NCI-H1436 (cell line): ENCODE measurements around the gene DUSP1.
"Not testable (repeated sequence)": the region's sequence is repeated elsewhere in the genome, so short reads cannot be mapped to it uniquely, and the experiment has no call there.

Source experiments
- DNase-seq: peaks from one replicate; lab custom pipeline; 2025; lab: John Stamatoyannopoulos, UW

The DUSP1 gene

GRCh38 chr5:172796306-172796705, 25.3 kb upstream of the DUSP1 start:
- no peak for DNase-seq

DNA sequence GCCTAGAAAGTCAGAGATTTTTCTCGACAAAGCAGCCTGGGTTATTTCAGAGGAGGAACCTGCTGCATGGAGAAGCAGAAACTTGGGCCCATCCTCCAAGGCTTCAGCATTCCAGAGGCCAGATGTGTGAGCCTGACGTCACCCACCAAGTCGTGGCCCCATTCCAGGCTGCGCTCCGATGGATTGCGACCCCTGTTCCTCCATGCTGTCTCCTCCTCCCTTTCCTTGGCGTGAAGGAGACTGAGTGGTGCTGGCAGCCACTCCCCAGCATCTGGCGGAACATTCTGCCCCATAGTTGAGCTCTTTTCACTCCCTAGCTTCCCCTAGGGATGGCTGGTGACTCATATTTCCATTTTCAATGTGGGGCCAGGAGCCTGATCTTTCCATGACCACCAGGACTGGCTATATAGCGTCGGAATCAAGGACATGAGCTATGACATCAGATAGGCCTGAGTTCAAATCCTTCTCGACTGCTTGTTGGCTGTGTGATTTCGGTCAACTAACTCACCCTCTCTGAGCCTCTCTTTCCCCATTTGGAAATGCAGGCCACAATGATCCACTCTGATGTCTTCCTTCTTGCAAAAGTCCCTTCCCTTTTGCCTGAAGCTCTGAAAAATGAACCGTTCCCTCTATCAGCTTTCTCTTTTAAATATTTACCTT, 24.5 kb upstream of the DUSP1 start:
- no peak for DNase-seq

- no peak for DNase-seq
Measured at GRCh38 chr5:172793577-172794488, 22.8 kb upstream of the DUSP1 start.

DNA sequence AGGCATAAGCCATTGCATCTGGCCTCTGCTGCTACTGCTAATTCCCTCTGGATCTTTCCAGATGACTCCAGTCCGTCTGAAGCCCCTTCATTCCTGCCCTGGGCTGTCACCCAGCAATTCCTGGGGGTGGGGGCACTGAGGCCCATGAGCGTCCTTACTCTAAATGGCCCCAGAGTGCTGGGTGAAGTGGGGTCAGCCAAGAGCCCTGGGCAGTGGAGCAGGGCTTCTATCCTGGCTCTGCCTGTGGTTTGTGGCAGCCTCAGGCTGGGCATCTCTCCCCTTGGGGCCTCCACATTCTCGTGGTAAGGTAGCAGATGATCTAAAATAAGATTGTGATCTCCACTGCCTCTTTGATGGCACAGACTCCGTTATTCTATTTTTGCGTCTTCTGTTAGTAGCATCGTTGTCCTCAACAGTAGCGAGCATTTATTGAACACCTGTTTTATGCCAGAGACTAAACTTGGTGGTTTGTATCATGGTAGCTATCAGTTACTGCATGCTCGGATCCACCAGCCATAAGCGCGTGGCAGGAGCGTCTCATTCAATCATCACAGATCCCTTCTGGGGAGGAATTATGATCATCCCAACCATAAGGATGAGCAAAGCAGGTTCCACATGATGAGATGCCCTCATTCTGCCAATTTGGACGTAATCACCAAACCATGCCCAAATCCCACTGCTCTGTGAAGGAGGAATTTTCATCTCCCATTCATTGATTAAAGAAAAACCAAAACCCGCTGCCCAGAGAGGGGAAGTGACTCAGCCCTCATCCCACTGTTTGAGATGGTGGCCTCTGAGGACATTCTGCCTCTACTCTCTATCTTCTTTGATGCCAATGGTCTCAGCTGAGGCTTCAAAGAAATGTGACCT, 21.9 kb upstream of the DUSP1 start:
- DNase-seq = no peak

GRCh38 chr5:172791726-172792445, 20.9 kb upstream of the DUSP1 start:
- DNase-seq = no peak

DNA sequence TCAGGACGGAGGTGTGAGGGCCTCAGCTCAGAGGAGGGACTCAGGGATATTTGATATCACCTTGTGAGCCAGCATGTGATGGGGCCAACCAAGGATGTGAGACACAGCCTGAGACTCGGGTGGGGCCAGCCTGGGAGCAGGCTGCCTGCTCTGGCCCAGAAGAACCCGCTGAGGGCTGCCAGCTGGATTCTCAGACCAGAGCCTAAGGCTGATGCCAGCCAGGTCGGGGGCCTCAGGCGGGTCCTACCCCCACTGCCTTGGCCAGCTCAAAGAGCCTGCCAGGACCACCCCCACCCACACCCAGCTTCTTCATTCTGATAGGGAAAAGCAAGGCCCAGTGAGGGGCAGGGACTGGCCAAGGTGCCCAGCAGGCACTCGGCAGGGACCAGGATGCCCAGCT, 20.3 kb upstream of the DUSP1 start:
- no peak for DNase-seq

DNA sequence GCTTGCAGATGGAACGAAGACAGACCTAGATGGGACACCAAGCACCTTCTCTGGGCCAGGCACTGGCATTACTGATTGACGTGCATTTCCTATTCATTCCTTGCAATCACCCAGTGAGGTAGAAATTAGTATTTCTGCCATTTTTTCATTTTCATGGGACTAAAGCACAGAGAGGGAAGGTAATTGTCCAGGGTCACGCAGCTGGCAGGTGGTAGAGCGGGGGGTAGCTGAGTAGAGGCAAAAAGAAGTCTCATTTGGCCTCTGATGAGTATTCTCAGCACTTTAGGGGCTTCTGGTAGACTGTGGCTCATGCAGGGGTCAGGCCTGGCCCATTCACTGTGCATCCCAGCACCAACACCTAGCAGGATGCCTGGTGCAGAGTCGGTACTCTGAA, 19.5 kb upstream of the DUSP1 start:
- no peak for DNase-seq

DNA sequence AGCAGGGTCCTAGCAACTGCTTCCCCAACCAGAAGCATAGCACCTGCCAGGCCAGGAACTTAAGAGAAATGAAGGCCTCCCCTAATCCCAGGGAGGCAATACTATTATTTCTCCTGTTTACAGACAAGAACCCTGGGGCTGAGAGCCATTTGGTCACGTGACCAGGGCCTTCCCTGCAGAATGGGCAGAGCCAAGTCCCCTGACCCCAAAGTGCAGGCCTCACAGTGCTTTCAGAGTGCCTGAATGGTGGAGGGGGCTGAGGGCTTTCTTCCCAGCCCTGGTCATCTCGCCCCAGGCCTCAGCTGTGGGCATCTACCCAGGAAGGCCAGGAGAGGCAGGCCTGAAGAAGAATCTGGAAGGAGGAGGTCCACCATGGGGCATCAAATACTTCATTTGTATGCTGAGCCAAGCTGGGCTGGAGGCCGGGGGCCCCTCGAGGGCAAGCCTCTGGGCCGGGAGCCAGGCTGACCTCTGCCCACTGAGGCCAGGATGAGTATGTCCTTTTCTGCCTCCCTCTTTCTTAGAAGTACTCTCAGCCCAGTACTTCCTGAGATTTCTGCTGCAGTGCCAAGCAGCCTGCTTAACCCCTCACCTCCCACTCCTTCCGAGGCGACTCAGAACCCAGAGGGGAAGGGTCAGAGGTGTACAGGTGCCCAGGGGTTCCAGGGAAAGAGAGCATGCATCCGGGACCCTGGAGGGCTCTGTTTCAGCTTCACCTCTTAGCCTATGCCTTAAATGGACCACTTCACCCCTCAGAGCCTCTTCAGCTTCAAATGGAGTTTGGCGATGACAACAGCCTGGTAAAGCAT, 18.9 kb upstream of the DUSP1 start:
- DNase-seq = no peak

DNA sequence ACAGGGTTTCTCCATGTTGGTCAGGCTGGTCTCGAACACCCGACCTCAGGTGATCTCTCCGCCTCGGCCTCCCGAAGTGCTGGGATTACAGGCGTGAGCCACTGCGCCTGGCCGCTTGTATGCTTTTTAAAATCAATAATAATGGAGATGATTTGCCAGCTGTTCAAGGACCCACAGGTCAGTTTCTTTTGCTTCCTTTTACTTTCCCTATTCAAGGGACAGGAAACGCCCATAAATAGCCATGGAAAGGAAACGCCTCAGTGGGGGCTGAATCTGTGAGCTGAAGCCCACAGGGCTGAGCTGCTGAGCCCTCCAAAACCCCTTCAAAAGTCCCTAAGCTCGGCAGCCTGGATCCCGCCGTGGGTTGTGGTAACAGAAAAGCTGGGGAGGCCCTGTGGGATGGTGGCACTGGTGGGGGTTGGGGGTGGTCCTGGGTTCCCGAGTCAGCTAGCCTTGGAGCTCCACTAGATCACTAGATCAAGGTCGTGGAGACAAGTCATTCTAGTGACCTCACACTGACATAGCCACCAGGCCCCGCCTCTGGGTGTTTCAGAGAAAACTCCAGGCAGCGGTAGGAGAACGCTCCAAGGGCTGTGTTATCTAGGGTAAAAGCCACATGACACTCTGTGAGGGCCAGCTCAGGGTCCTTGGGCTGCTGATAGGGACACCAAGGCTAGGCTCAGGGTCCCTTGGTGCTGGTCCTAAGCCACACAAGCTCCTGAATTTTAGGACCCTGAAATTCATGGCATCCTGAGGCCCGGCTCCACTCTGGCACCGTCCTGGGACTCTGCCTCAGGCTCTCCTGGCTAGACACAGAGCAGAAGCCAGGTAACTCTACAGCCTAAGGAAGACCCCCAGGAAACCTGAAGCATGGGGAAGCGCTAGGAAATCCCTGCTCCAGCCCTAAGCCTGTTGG, 18.0 kb upstream of the DUSP1 start:
- no peak for DNase-seq

DNA sequence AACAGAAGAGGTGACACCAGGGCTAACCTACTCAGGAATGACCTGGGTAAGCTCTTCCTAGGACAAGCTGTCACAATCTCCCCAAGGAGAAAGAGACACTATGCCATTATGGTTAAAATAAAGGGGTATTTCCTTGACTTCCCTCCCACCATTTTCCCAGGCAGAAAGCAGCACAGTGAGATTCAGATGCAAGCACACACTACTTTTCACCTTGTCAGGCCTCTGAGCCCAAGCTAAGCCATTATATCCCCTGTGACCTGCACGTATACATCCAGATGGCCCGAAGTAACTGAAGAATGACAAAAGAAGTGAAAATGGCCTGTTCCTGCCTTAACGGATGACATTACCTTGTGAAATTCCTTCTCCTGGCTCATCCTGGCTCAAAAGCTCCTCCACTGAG, 16.5 kb upstream of the DUSP1 start:
- DNase-seq = not testable (repeated sequence)

GRCh38 chr5:172786736-172787462, 15.9 kb upstream of the DUSP1 start:
- no peak for DNase-seq

- no peak for DNase-seq
Measured at GRCh38 chr5:172785429-172786088, 14.6 kb upstream of the DUSP1 start.

- DNase-seq = not testable (repeated sequence)
Measured at GRCh38 chr5:172784162-172784561, 13.2 kb upstream of the DUSP1 start.

DNA sequence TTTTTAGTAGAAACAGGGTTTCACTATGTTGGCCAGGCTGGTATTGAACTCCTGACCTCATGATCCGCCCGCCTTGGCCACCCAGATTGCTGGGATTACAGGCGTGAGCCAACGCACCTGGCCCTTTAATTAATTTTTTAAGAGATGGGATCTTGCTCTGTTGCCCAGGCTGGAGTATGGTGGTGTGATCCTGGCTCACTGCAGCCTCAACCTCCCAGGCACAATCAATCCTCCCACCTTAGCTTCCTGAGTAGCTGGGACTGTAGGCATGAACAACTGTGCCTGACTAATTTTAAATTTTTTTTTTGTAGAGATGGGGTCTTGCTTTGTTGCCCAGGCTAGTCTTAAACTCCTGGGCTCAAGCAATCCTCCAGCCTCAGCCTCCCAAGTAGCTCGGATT, 12.3 kb upstream of the DUSP1 start:
- DNase-seq = not testable (repeated sequence)

- DNase-seq = no peak
Measured at GRCh38 chr5:172782169-172783039, 11.4 kb upstream of the DUSP1 start.

DNA sequence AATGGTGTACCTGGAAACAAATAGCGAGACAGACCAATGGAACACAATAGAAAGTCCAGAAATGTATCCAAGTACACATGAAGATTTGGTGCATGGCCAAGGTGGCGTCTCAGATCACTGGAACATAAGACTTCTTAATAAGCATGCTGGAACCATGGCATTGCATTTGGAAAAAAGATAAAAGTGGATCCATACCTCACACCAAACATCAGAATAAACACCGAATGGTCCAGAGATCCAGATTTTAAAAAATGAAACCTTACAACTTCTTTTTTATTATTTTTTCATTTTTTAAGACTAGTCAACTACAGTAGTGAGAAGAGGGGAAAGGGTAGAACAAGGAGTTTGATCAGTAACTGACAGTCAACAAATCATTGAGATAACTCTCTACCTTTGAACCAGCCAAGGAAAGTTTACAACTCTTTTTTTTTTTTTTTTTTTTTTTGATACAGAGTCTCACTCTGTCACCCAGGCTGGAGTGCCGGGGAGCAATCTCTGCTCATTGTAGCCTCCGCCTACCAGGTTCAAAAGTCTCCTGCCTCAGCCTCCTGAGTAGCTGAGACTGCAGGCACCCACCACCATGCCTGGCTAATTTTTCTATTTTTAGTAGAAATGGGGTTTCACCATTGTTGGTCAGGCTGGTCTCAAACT, 8.8 kb upstream of the DUSP1 start:
- DNase-seq = no peak
